ENCODE measurements around the gene TTN. TPM values are rescaled to one million over a fixed set of nuclear protein-coding genes. Genes with fewer than 3 reads are reported as not detected.
"Not testable (repeated sequence)": the region's sequence is repeated elsewhere in the genome, so short reads cannot be mapped to it uniquely, and the experiment has no call there.

Gene TTN
- total RNA-seq, 1 donor from 2014 or later, result under 0.01 TPM

DNA sequence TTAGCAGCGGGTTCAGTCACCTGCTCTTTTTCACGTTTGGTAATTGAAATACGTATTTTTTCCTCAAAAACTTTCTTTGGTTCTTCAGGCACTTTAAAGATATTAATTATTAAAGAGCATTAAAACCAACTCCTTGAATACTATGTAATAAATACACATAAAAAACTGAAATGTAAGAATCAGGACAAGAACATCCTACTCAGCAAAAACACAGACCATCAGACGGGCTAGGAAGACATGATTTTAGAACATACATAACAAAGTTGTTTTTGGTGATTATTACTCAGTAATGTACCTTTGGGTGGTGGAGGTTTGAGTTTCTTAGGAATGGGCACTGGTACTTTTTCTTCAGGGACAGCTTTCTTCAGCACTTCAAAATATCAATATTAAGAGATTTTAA is 126.1 kb downstream of the TTN start:
- TF ChIP-seq, protein P1, sequence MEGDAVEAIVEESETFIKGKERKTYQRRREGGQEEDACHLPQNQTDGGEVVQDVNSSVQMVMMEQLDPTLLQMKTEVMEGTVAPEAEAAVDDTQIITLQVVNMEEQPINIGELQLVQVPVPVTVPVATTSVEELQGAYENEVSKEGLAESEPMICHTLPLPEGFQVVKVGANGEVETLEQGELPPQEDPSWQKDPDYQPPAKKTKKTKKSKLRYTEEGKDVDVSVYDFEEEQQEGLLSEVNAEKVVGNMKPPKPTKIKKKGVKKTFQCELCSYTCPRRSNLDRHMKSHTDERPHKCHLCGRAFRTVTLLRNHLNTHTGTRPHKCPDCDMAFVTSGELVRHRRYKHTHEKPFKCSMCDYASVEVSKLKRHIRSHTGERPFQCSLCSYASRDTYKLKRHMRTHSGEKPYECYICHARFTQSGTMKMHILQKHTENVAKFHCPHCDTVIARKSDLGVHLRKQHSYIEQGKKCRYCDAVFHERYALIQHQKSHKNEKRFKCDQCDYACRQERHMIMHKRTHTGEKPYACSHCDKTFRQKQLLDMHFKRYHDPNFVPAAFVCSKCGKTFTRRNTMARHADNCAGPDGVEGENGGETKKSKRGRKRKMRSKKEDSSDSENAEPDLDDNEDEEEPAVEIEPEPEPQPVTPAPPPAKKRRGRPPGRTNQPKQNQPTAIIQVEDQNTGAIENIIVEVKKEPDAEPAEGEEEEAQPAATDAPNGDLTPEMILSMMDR (IDR thresholded peaks at IDR 0.05; ENCODE audit: insufficient read depth, low read length, severe bottlenecking), result no peak
- H3K4me3 ChIP-seq (ENCODE audit: low read depth, low read length), result no peak overlapping the region
- no peak for FAIRE-seq
- no peak for DNase-seq (ENCODE audit: low read depth)
- H3K36me3 ChIP-seq (ENCODE audit: control insufficient read depth, insufficient read depth, low read length), result no peaks in the 10 kb centered on the region
- H3K27me3 ChIP-seq (ENCODE audit: control insufficient read depth, insufficient read depth, low read length), result no peaks in the 10 kb centered on the region

DNA sequence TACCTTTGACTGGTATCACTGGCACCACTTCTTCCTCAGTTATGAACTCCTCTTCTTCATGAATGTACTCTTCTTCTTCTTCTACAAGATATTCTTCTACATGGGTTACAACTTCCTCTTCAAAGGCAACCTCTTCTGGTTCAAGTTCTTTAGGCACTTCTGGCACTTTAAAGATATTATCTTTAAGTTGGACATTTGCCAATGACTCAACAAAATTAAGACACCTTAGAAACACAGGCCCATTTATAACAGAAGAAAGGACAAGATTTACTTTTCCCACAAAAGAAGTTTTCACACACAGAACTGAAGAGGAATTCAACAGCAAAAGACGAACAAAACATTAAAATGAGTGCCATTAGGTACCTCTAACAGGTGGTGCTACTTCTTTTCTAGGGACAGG is 127.3 kb downstream of the TTN start:
- TF ChIP-seq, protein P1 (IDR thresholded peaks at IDR 0.05; ENCODE audit: insufficient read depth, low read length, severe bottlenecking), result no peak
- no peak overlapping the region for H3K4me3 ChIP-seq (ENCODE audit: low read depth, low read length)
- FAIRE-seq (no peak), DNase-seq (ENCODE audit: low read depth) (peak; percentile 1)
- H3K36me3 ChIP-seq (ENCODE audit: control insufficient read depth, insufficient read depth, low read length), result no peaks in the 10 kb centered on the region
- H3K27me3 ChIP-seq (ENCODE audit: control insufficient read depth, insufficient read depth, low read length), result no peaks in the 10 kb centered on the region

DNA sequence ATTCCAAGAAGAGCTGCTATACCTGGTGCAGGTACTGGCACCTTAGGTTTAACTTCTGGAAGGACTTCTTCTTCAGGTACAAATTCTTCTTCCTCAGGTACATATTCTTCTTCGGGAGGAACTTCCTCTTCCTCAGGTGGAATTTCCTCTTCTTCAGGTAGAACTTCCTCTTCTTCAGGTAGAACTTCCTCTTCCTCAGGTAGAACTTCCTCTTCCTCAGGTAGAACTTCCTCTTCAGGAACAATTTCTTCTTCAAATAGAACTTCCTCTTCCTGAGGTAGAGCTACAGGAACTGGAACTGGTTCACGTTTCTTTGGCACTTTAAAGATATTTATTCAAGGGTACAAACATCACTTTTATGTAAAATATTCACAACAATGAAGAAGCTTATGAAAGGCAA is 129.6 kb downstream of the TTN start:
- TF ChIP-seq, protein P1 (IDR thresholded peaks at IDR 0.05; ENCODE audit: insufficient read depth, low read length, severe bottlenecking), result no peak
- H3K36me3 ChIP-seq (ENCODE audit: control insufficient read depth, insufficient read depth, low read length), result no peaks in the 10 kb centered on the region
- no peak for FAIRE-seq
- no peaks in the 10 kb centered on the region for H3K27me3 ChIP-seq (ENCODE audit: control insufficient read depth, insufficient read depth, low read length)
- DNase-seq (ENCODE audit: low read depth), result no peak
- H3K4me3 ChIP-seq (ENCODE audit: low read depth, low read length), result no peak overlapping the region

- Histone ChIP-seq H3K4me3 (ENCODE audit: low read depth, low read length) (no peak overlapping the region), H3K36me3 (ENCODE audit: control insufficient read depth, insufficient read depth, low read length) (no peaks in the 10 kb centered on the region), H3K27me3 (ENCODE audit: control insufficient read depth, insufficient read depth, low read length) (no peaks in the 10 kb centered on the region)
- no peak for FAIRE-seq
- TF ChIP-seq, protein P1 (IDR thresholded peaks at IDR 0.05; ENCODE audit: insufficient read depth, low read length, severe bottlenecking), result no peak
- no peak for DNase-seq (ENCODE audit: low read depth)
These were observed 131.2 kb downstream of the TTN start for GRCh38 chr2:178676046-178676445.

DNA sequence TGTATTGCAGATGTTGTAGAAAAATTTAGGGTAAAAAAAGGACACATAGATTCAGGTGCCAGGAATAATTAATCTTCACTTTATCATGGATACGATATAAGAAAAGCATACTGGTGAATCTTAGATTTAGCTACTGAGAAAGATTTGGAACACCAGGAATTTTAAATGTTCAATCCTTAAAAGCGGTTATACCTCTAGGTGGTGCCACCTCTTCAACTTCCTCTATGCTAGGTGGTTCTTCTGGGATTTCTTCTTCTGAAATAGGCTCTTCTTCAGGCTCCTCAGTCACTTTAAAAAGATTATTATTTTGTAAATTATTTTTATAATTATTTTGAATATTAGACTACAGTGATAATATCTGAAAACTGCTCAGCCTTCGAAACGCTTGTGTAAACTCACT is 133.1 kb downstream of the TTN start:
- FAIRE-seq (no peak), DNase-seq (ENCODE audit: low read depth) (no peak)
- TF ChIP-seq, protein P1 (IDR thresholded peaks at IDR 0.05; ENCODE audit: insufficient read depth, low read length, severe bottlenecking), result no peak

DNA sequence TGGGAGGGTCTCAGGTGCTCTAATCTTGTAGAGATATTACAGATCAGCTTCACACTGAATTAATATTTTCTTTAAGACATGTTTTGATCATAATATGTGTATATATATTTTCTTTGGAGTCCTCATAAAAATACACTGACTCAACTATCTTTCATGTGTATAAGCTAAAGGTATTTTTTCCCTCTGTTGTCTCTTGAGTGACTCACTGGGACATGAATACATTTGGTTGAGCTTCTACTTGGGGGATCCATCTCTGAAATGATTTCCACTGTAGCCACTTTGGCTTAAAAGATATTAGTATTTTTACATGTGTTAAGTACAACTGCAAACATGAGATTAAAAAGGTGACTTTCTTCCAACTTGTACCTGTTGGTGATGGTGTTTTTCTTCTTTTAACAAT is 140.8 kb downstream of the TTN start:
- FAIRE-seq (no peak), DNase-seq (ENCODE audit: low read depth) (peak; percentile 1)
- no peaks in the 10 kb centered on the region for H3K36me3 ChIP-seq (ENCODE audit: control insufficient read depth, insufficient read depth, low read length)
- TF ChIP-seq, protein P1 (IDR thresholded peaks at IDR 0.05; ENCODE audit: insufficient read depth, low read length, severe bottlenecking), result no peak
- no peaks in the 10 kb centered on the region for H3K27me3 ChIP-seq (ENCODE audit: control insufficient read depth, insufficient read depth, low read length)
- H3K4me3 ChIP-seq (ENCODE audit: low read depth, low read length), result no peak overlapping the region

More for the DNA sequence above, 133.1 kb downstream of the TTN start:
- H3K27me3 ChIP-seq (ENCODE audit: control insufficient read depth, insufficient read depth, low read length), result no peaks in the 10 kb centered on the region
- no peaks in the 10 kb centered on the region for H3K36me3 ChIP-seq (ENCODE audit: control insufficient read depth, insufficient read depth, low read length)
- H3K4me3 ChIP-seq (ENCODE audit: low read depth, low read length), result no peak overlapping the region

GRCh38 chr2:178658480-178658879 is 148.7 kb downstream of the TTN start:
- H3K27me3 ChIP-seq (ENCODE audit: control insufficient read depth, insufficient read depth, low read length); DNase-seq (ENCODE audit: low read depth); H3K4me3 ChIP-seq (ENCODE audit: low read depth, low read length); H3K36me3 ChIP-seq (ENCODE audit: control insufficient read depth, insufficient read depth, low read length); FAIRE-seq: not testable (repeated sequence)
